ENCODE results near the gene ZFAND3.
"Not testable (repeated sequence)": the region's sequence is repeated elsewhere in the genome, so short reads cannot be mapped to it uniquely, and the experiment has no call there.

The ZFAND3 gene

DNA sequence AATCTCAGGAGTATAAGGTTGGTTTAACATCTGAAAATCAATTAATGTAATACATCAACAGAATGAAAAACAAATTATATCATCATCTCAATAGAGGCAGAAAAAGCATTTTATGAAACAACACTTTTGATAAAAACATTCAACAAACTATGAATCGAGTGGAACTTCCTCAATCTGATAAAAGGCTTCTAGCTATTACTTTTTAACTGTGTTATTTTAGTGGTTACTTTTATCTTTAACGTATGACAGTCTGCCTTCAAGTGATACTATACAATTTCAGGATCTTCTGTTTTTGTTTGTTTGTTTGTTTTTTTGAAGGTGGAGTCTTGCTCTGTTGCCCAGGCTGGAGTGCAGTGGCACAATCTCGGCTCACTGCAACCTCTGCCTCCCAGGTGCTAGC, 73.7 kb downstream of the ZFAND3 start:
- DNase-seq (ENCODE audit: low read depth in 2 of 3, low spot score in 2 of 3) = no peak

DNA sequence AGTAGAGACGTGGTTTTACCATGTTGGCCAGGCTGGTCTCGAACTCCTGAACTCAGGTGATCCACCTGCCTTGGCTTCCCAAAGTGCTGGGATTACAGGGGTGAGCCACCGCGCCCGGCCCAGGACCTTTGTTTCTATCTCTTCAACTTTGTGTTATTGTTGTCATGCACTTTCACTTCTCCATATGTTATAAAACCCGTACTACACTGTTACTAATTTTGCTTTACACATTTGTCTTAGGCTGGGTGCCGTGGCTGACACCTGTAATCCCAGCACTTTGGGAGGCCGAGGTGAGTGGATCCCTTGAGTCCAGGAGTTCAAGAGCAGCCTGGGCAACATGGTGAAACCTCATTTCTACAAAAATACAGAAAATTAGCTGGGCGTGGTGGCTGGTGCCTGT, 74.2 kb downstream of the ZFAND3 start:
- DNase-seq (ENCODE audit: low read depth in 2 of 3, low spot score in 2 of 3) = not testable (repeated sequence)

DNA sequence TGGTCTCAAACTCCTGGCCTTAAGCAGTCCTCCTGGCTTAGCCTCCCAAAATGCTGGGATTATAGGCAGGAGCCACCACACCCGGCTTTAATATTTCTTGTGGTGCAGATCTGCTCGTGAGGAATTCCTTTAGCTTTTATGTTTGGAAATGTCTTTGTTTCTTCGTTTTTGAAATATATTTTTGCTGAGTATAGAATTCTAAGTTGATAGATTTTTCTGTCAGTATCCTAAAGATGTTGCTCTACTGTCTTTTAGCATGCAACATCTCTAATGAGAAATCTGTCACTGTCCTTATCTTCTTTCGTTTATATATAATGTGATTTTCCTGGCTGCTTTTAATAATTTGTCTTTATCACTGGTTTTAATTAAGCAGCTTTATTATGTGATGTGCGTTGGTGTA, 75.1 kb downstream of the ZFAND3 start:
- DNase-seq (ENCODE audit: low read depth in 2 of 3, low spot score in 2 of 3) = no peak

DNA sequence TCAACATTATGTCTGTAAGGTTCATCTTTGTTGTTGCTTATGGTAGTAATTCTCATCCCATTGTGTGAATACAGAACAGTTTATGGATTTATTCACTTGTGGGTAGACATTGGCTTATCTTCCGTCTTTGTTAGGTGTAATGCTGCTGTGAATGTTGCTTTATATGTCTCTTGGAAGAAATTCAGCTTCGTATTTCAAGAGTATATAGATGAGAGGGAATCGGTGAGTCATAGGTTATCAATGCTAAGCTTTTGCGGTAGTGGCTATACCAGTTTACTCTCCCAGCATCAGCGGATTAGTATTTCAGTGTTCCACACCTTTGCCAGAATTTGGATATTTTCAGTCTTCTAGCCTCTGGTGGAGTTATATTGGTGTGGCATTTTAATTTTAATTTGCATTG, 77.8 kb downstream of the ZFAND3 start:
- DNase-seq (ENCODE audit: low read depth in 2 of 3, low spot score in 2 of 3) = no peak

DNA sequence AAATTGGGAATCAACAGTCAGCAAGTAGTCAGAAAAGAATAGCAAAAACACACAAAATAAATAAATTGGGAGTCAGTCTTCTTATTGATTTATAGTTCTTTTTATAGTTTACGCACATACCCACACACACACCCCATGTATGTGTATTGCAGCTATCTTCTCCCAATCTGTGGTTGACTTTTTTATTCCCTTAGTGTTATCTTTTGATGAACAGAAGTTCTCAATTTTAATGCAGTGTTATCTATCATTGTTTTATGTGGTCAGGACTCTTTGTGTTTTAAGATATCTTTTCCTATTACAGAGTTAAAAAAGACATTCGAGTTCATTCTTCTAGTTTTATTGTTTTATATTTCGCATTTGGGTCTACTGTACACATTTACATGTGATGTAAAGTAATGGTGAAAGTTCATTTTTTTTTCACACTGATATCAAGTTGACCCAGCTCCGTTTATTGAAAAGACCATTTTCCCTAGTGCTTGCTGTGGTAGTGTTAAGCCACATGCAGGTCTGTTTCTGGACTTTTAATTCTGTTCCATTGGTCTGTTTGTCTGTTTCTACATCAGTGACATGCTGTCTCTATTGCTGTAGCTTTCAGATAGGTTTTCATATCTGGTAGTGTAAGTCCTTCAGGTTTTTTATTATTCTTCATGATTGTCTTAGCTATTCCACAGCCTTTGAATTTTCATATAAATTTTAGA, 78.4 kb downstream of the ZFAND3 start:
- DNase-seq (ENCODE audit: low read depth in 2 of 3, low spot score in 2 of 3) = no peak

DNA sequence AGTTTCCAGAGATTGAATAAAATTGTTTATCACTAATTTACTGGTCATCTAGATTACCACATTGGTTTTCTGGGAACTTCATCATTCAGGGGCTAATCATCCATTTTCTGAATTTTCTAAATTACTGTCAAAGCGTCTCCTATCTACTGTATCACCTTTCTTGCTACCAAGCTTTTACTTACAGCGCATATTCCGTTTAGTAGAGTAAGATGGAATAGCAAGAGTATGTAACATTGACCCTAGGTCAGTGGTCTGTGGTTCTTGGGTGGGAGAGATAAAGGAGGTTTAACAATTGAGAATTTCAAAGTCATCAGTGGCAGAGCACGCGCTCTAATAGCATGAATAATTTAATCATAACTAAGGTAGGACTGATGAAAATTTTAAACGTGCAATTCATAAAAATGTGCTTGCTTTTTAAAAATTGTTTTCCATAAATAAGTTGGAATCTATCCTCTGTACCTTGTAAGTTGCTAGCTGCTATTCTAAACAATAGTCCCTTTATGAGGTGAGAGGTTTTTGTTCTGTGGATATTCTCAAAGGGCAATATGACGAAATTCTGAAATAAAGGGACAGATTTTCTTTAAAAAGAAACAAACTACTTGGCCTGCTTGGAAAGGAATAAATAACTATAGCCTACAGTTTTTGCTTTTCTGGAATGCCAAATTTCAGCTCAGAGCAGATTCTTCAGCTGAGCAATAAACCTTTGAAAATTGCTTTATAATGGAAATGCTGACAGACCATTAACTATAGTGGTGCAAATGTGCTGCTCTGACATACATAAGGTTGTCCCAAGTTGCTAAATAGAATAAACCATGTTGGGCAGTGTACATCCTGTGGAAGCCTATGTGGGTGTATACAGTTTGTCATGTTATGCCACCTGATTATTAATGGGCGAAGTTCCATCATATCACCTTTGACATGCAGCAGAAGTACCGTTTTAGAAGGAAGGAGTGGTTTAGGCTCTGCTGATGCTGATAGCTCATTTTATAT, 84.1 kb downstream of the ZFAND3 start:
- no peak for DNase-seq (ENCODE audit: low read depth in 2 of 3, low spot score in 2 of 3)

DNA sequence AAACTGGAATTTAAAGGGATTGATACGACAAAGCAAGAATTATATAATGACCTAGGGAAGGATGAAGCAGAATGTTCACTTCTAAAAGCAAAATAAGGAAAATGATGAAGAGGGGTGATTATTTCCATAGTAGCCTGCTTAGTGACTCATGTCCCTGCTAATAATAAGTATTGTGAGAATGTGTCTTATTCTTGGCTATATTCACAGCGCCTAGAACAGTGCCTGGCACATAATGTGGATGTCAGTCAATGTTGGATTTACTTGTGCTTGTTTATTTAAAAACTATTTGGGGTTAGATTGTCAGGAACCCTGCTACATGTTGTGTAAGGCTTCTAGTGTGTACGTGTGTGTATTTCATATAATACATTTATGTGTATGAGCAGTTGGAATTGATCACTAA, 85.1 kb downstream of the ZFAND3 start:
- no peak for DNase-seq (ENCODE audit: low read depth in 2 of 3, low spot score in 2 of 3)

DNA sequence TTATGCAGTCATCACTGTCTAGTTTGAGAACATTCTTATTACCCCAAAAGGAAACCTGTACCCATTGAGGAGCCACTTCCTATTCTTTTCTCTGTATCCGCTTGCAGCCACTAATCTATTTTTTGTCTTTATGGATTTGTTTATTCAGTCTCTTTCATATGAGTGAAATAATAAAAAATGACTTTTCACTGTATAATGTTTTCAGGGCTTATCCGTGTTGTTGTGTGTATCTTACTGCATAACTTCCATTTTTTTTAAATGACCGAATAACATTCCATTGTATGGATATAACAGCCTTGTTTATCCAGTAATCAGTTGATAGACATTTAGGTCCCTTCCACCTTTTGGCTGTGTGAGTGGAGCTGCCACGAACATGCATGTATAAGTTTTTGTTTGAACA, 86.6 kb downstream of the ZFAND3 start:
- no peak for DNase-seq (ENCODE audit: low read depth in 2 of 3, low spot score in 2 of 3)

DNA sequence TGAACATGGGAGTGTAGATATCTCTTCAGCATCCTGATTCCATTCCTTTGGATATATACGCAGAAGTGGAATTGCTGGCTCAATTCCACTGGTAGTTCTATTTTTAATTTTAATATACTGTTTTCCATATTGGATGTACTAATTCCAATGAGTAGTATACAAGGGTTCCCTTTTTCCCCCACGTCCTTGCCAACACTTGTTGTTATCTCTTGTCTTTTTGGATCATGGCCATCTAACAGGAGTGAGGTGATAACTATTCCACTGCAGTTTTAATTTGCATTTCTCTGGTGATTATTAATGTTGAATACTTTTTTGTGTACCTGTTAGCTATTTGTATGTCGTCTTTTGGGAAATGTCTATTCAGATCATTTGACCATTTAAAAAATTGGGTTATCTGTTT, 91.5 kb downstream of the ZFAND3 start:
- DNase-seq (ENCODE audit: low read depth in 2 of 3, low spot score in 2 of 3) = no peak

DNA sequence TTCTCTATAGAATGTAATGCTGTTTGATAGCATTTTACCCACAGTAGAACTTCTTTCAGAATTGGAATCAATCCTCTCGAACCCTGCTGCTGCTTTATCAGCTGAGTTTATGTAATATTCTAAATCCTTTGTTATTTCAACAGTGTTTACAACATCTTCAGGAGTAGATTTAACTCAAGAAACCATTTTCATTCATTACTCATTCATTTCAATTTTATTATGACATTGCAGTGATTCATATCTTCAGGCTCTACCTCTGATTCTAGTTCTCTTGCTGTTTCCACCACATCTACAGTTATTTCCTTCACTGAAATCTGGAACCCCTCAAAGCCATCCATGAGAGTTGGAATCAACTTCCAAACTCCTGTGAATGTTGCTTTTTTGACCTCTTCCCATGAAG, 93.7 kb downstream of the ZFAND3 start:
- no peak for DNase-seq (ENCODE audit: low read depth in 2 of 3, low spot score in 2 of 3)

DNA sequence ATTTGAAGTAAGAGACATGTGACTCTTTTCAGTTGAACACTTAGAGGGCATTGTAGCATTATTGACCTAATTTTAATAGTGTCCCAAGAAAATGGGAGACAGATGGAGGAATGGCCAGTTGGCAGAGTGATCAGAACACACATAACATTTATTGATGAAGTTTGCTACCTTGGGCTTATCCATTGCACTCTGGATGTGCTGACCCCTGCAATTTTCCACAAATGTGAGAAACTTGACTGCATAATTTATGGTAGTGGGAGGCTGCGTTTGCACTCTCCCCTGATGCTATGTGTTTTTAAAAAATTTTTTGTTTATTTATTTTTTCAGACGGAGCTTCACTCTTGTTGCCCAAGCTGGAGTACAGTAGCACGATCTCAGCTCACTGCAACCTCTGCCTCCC, 95.9 kb downstream of the ZFAND3 start:
- no peak for DNase-seq (ENCODE audit: low read depth in 2 of 3, low spot score in 2 of 3)

DNA sequence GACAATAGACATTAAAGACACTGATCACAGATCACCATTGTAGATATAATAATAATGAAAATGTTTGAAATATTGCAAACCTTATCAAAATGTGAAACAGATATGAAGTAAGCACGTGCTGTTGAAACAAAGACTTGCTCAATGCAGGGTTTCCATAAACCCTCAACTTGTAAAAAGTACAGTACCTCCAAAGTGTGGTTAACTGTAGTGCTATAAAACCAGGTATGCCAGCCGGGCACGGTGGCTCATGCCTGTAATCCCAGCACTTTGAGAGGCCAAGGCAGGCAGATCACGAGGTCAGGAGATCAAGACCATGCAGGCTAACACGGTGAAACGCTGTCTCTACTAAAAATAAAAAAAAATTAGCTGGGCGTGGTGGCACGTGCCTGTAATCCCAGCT, 96.6 kb downstream of the ZFAND3 start:
- no peak for DNase-seq (ENCODE audit: low read depth in 2 of 3, low spot score in 2 of 3)

DNA sequence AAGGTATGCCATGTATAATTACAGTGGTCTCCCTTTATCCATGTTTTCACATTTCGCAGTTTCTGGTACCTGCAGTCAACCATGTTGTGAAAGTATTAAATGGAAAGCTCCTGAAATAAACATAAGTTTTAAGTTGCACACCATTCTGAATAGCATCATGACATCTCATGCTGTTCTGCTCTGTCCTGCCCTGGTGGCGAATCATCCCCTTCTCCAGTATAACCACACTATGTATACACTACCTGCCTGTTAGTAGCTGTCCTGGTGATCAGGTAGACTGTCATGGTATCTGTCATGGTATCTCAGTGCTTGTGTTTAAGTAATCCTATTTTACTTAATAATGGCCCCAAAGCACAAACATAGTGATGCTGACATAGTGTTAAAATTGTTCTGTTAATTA, 97.1 kb downstream of the ZFAND3 start:
- DNase-seq (ENCODE audit: low read depth in 2 of 3, low spot score in 2 of 3) = no peak

DNA sequence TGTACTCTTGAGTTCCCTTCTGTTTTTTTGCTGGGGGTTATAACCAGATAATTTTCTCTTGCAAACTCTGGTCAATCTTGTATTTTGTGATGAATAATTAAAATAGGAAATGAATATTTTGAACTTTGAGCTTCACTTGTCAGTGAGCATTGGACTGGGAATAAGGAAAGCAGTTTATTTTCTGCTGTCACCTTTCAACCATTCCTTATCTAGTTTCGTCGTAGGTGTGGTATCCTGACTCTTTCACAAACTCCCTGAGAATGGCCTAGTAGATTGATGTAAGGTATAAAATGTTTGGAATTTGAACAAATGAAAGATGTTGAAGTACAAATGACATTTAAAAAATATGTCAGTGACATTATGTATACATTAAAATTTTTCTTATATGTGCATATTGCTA, 98.0 kb downstream of the ZFAND3 start:
- no peak for DNase-seq (ENCODE audit: low read depth in 2 of 3, low spot score in 2 of 3)

DNA sequence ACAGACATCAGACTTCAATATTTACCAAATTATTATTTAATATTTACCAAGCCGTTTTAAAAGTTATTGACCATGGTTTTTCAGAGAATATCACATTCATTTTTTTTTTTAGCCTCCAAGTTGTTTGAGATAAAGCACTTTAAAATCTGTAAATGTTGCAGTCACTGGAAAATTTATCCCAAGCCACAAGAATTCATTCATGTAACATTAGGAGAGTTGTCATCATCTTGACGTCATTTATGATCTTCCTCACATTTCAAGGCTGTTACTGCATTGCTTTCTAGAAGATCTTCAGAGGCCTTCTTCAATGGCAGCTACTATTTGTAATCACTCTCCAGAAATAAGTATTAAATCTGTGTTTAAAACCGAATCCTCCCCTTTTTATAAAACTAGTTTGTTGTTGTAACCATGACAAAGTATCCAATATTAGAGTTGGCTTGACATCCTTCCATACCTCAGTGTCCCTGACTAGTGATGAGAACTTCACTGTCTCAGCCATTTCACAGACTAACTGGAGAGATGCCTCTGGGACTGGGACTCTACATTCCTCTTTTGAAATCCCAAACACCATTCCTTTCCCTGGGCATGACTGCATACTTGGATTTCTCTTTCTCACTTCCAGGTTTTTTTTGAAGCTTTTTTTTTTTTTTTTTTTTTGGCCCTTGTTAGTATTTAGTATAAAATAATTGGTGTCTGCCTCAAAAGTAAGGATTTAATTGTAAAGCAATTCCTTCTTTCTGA, 100.1 kb downstream of the ZFAND3 start:
- DNase-seq (ENCODE audit: low read depth in 2 of 3, low spot score in 2 of 3) = no peak

DNA sequence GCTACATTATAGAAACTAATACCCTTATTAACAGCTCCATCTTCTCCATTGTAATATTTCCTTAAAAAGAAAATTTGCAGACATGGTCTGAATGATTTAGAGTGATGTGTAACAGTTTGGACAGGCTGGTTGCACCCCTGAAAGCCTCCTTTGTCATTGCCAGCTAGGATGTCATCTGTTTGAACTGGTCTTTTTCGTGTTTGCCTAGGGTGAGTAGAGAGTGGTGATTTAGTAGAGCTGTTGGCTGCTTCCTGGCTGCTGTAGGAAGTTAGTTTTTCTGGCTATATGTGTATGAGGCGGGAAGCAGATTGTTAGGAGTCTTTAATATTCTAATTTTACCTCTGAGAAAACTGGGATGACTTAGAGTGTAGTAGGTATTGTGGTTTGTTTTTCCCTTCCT, 101.1 kb downstream of the ZFAND3 start:
- DNase-seq (ENCODE audit: low read depth in 2 of 3, low spot score in 2 of 3) = no peak

DNA sequence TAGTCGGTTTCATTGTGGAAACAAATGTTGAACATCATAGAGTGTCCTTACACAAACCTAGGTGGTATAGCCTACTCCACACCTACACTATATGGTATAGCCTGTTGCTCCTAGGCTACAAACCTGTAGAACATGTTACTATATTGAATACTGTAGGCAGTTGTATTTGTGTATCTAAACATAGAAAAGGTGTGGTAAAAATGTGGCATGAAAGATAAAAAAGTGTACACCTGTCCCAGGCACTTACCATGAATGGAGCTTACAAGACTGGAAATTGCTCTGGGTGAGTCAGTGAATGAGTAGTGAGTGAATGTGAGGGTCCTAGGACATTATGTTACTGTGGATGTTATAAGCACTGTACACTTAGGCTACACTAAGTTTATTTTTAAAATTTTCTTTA, 103.0 kb downstream of the ZFAND3 start:
- no peak for DNase-seq (ENCODE audit: low read depth in 2 of 3, low spot score in 2 of 3)

DNA sequence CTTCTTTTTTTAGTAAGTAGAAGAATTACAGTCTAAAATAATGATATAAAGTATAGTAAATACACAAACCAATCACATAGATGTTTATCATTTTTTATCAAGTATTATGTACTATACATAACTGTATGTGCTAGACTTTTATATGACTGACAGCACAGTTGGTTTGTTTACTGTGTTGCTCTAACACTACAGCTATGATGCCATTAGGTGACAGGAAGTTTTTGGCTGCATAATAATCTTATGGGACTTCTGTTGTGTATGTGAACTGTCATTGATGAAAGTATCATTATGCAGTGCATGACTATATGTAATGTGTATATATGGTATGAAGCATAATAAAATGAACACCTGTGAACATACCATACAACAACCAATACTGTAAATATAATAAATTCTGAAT, 104.0 kb downstream of the ZFAND3 start:
- DNase-seq (ENCODE audit: low read depth in 2 of 3, low spot score in 2 of 3) = no peak

DNA sequence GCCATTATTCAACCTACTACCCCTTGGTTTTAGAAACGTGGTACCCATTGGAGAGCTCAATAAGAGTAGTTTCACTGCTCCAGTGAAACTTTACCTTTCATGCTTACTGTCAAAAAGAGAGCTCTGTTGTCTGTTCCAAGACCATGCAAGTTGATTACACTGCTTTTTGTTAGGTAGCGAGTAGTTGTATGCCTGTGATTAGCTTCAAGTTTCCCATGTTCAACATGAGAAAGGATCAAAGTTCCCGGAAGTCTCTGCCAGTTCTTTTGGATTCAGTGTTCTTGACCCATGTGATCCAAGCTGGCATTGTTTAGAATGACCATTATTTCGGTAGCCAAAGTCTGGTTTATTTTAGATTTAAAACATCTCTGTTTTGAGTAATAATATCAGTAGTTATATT, 107.1 kb downstream of the ZFAND3 start:
- DNase-seq (ENCODE audit: low read depth in 2 of 3, low spot score in 2 of 3) = no peak

DNA sequence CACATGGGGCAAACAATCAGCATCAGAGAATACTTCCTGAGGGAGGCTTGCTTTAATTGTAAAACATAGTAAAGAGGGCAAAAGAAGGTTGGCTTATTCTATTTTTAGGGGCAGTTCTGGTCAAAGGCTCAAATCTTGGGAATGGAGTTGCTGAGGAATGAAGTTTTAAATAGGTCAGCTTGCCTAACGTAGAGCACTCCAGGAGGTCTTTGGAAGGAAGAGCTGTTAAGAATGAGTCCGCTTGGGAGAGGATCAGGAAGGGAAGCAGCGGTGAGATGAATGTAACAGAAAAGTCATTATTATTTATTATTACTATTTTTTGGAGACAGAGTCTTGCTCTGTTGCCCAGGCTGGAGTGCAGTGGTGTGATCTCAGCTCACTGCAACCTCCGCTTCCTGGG, 108.7 kb downstream of the ZFAND3 start:
- no peak for DNase-seq (ENCODE audit: low read depth in 2 of 3, low spot score in 2 of 3)

DNA sequence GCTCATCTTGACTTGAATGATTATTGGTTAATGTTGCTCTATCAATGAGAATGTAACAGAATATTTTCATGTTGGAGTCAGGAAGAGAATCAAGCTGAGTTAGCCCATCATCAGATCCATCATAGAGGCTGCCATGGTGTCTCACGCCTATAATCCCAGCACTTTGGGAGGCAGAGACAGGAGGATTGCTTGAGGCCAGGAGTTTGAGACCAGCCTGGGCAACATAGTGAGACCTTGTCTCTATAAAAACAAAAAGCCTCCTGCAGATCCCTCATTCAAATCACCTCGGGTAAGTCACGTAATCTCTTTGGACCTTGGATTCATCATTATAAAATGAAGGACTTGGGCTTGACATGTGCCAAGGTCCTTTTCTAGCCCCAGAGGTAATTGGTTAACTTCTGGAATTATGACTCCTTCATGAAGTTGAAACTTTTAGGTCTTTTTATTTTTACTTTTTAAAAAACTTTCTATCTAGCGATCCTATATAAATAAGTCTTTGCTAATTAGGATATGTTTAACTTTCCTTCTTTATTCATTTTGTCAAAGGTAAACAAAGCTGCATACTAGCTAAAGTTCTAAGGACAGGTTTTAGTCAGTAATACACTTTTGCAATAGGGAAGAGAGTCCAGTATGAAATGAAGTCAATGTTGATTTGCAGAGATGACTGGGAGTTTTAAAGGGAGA, 110.9 kb downstream of the ZFAND3 start:
- no peak for DNase-seq (ENCODE audit: low read depth in 2 of 3, low spot score in 2 of 3)
